Type B pancreatic cell (in vitro differentiated cells): ENCODE measurements around the gene RHOBTB3. TPM values are rescaled to one million over a fixed set of nuclear protein-coding genes. Genes with fewer than 3 reads are reported as not detected.

Experiments
- DNase-seq: peaks from one replicate; pipeline ENCODE4 v3.0.0; 2021; ENCODE audit warnings: mixed read lengths; ENCODE audit not compliant: unreplicated experiment; ENCODE audit errors: extremely low spot score
- H3K27ac Mint-ChIP-seq: 2 replicates; pipeline ENCODE4 v1.8.0; 2021; ENCODE audit warnings: mild to moderate bottlenecking, mixed read lengths
- H3K27me3 Mint-ChIP-seq: 2 replicates; pipeline ENCODE4 v1.8.0; 2021; ENCODE audit warnings: mixed read lengths
- H3K36me3 Mint-ChIP-seq: 2 replicates; pipeline ENCODE4 v1.8.0; 2021; ENCODE audit warnings: mixed read lengths
- H3K4me1 Mint-ChIP-seq: one replicate; pipeline ENCODE4 v1.8.0; 2021; ENCODE audit warnings: mixed read lengths; ENCODE audit not compliant: unreplicated experiment
- H3K4me3 Mint-ChIP-seq: 2 replicates; pipeline ENCODE4 v1.8.0; 2021; ENCODE audit warnings: mild to moderate bottlenecking, mixed read lengths
- H3K9me3 Mint-ChIP-seq: 2 replicates; pipeline ENCODE4 v1.8.0; 2021; ENCODE audit warnings: mixed read lengths
- CTCF ChIP-seq: fragments of 200-600 bp; sonication (generic); conservative IDR thresholded peaks from 2 replicates; pipeline ENCODE4 v1.5.0; 2021; ENCODE audit warnings: antibody characterized with exemption, mild to moderate bottlenecking
- total RNA-seq: library from RNA; stranded (reverse); gene quantifications from 2 replicates; pipeline ENCODE4 v1.2.1, GENCODE V29; 2021; ENCODE audit warnings: low replicate concordance

Gene RHOBTB3
- total RNA-seq, 1 donor from 2014 or later = 76.3 TPM

GRCh38 chr5:95799191-95799835, 68.2 kb downstream of the RHOBTB3 start:
- peaks cover 10% of the 10 kb centered on the region for H3K36me3 Mint-ChIP-seq
- no peak overlapping the region for H3K27ac Mint-ChIP-seq
- no peak overlapping the region for H3K4me3 Mint-ChIP-seq
- no peaks in the 10 kb centered on the region for H3K27me3 Mint-ChIP-seq
- no peak for TF ChIP-seq CTCF
- peaks cover 13% of the 10 kb centered on the region for H3K4me1 Mint-ChIP-seq
- H3K9me3 Mint-ChIP-seq = peaks cover 4% of the 10 kb centered on the region
- DNase-seq = no peak

GRCh38 chr5:95800553-95800952, 69.4 kb downstream of the RHOBTB3 start:
- Mint-ChIP-seq H3K27me3 (no peaks in the 10 kb centered on the region), H3K4me3 (no peak overlapping the region), H3K27ac (no peak overlapping the region), H3K4me1 (peaks cover 13% of the 10 kb centered on the region), H3K9me3 (peaks cover 4% of the 10 kb centered on the region), H3K36me3 (peaks cover 9% of the 10 kb centered on the region)
- DNase-seq = no peak
- no peak for TF ChIP-seq CTCF

GRCh38 chr5:95801532-95801931, 70.4 kb downstream of the RHOBTB3 start:
- peaks cover 13% of the 10 kb centered on the region for H3K4me1 Mint-ChIP-seq
- DNase-seq = no peak
- H3K27ac Mint-ChIP-seq = no peak overlapping the region
- H3K9me3 Mint-ChIP-seq = peaks cover 4% of the 10 kb centered on the region
- no peak for TF ChIP-seq CTCF
- no peak overlapping the region for H3K4me3 Mint-ChIP-seq
- peaks cover 5% of the 10 kb centered on the region for H3K36me3 Mint-ChIP-seq
- H3K27me3 Mint-ChIP-seq = no peaks in the 10 kb centered on the region

- no peak for DNase-seq
- TF ChIP-seq CTCF = no peak
- H3K36me3 Mint-ChIP-seq = peaks cover 3% of the 10 kb centered on the region
- H3K9me3 Mint-ChIP-seq = peaks cover 4% of the 10 kb centered on the region
- peaks cover 13% of the 10 kb centered on the region for H3K4me1 Mint-ChIP-seq
- H3K27ac Mint-ChIP-seq = no peak overlapping the region
- H3K27me3 Mint-ChIP-seq = no peaks in the 10 kb centered on the region
- no peak overlapping the region for H3K4me3 Mint-ChIP-seq
Measured at GRCh38 chr5:95801961-95802360, 70.8 kb downstream of the RHOBTB3 start.

- H3K27me3 Mint-ChIP-seq = no peaks in the 10 kb centered on the region
- TF ChIP-seq CTCF = no peak
- DNase-seq = no peak
- no peaks in the 10 kb centered on the region for H3K36me3 Mint-ChIP-seq
- peaks cover 9% of the 10 kb centered on the region for H3K4me1 Mint-ChIP-seq
- peaks cover 4% of the 10 kb centered on the region for H3K9me3 Mint-ChIP-seq
- H3K27ac Mint-ChIP-seq = peak overlapping the region; percentile 50
- H3K4me3 Mint-ChIP-seq = no peak overlapping the region
Measured at GRCh38 chr5:95803271-95804148, 72.4 kb downstream of the RHOBTB3 start.
